Posterior vena cava (tissue), 2 donors: ENCODE measurements around the gene OR10S1. TPM values are rescaled to one million over a fixed set of nuclear protein-coding genes. Genes with fewer than 3 reads are reported as not detected.
"Not testable (repeated sequence)": the region's sequence is repeated elsewhere in the genome, so short reads cannot be mapped to it uniquely, and the experiment has no call there.

Experiments
- DNase-seq: peaks from one replicate; pipeline ENCODE4 v3.0.0-alpha.2; 2020; ENCODE audit warnings: low spot score
- intact Hi-C, 2 donors: fragments of 100-400 bp; cut with DNase I; formaldehyde crosslinking; loops; one replicate each; pipeline versions ENCODE4 v1.14.1 to v1.14.2; 2022 to 2023
- long read RNA-seq, 2 donors: library from polyadenylated mRNA; unstranded; transcript quantifications; one replicate each; pipeline ENCODE4 v2.0.0, GENCODE V29; 2020 to 2021
- total RNA-seq, 2 donors: library from RNA; stranded (reverse); fragmentation: NEBNext Ultra II Directional; extraction: Animal tissue kit (Norgen Biotek cat#: 25700); gene quantifications; one replicate each; pipeline ENCODE4 v1.2.1, GENCODE V29; 2021
- donor health status: DM: yes; HTN: yes; CAD: no.
- donor health status: DM: yes; HTN: yes; CAD: no.

Gene OR10S1
- total RNA-seq = not detected
- long read RNA-seq, donor 1 = 0 reads
- long read RNA-seq, donor 2 = 0 reads

GRCh38 chr11:123977731-123978347 is at the start of gene OR10S1:
TSS of gene OR10S1 (minus strand) at chr11:123977781. CDS start at chr11:123977664, 117 bp downstream.
- intact Hi-C loops = no loop called here
- no peak for DNase-seq

- DNase-seq = no peak
- intact Hi-C loops = no loop called here
These were observed 48.9 kb upstream of the OR10S1 start, which contains the start of gene OR10G8 for GRCh38 chr11:124026498-124026897. TSS of gene OR10G8 (plus strand) at chr11:124026798. CDS start at chr11:124029623, 2,825 bp downstream.

GRCh38 chr11:124015837-124016236 is 38.3 kb upstream of the OR10S1 start:
- DNase-seq, intact Hi-C loops: not testable (repeated sequence)

GRCh38 chr11:124012697-124013096 is 35.1 kb upstream of the OR10S1 start, which contains the start of gene OR10G4:
TSS of gene OR10G4 (plus strand) at chr11:124012997. CDS start at chr11:124015575, 2,578 bp downstream.
- intact Hi-C loops = no loop called here
- DNase-seq = no peak

GRCh38 chr11:123995119-123995518 is 17.5 kb upstream of the OR10S1 start, which contains the start of gene OR10G6:
TSS of gene OR10G6 (minus strand) at chr11:123995161. CDS start at chr11:123995161, 0 bp downstream.
- DNase-seq = no peak
- intact Hi-C loops = no loop called here

- no peak for DNase-seq
- intact Hi-C loops = no loop called here
These were observed 1.7 kb upstream of the OR10S1 start for GRCh38 chr11:123979311-123979710.

GRCh38 chr11:123976770-123977560 is 616 bp downstream of the OR10S1 start:
- DNase-seq = no peak
- intact Hi-C loops = no loop called here

- intact Hi-C loops = no loop called here
These were observed 3.8 kb downstream of the OR10S1 start for GRCh38 chr11:123973816-123974215.

GRCh38 chr11:123956752-123957151 is 20.8 kb downstream of the OR10S1 start:
- no peak for DNase-seq
- intact Hi-C loops = no loop called here

More at GRCh38 chr11:123973816-123974215, 3.8 kb downstream of the OR10S1 start:
- no peak for DNase-seq

GRCh38 chr11:123945132-123945531 is 32.4 kb downstream of the OR10S1 start:
- intact Hi-C loops = no loop called here
- no peak for DNase-seq

- no peak for DNase-seq
- intact Hi-C loops = no loop called here
These were observed 33.8 kb downstream of the OR10S1 start, which contains the start of gene OR6T1 for GRCh38 chr11:123943738-123944137. TSS of gene OR6T1 (minus strand) at chr11:123943838. CDS start at chr11:123943838, 0 bp downstream.

GRCh38 chr11:123942413-123942812 is 35.2 kb downstream of the OR10S1 start:
- intact Hi-C loops = no loop called here
- no peak for DNase-seq

GRCh38 chr11:123939317-123939716 is 38.3 kb downstream of the OR10S1 start, which contains the start of gene OR4D5:
TSS of gene OR4D5 (plus strand) at chr11:123939617. CDS start at chr11:123939617, 0 bp downstream.
- intact Hi-C loops = no loop called here
- no peak for DNase-seq

Other genes with a start within 250 kb of the OR10S1 start
- gene ZNF202, start 236.1 kb downstream of the OR10S1 start, total RNA-seq = 1 to 10 TPM; 6.2 to 6.4 TPM
- not detected for gene OR6X1, start 223.3 kb downstream of the OR10S1 start, total RNA-seq
- not detected for gene OR6M1, start 171.4 kb downstream of the OR10S1 start, total RNA-seq
- not detected for gene TMEM225, start 92.1 kb downstream of the OR10S1 start, total RNA-seq
- gene OR8D4, start 75.6 kb downstream of the OR10S1 start, total RNA-seq = not detected
- gene OR4D5, start 38.2 kb downstream of the OR10S1 start, total RNA-seq = not detected
- not detected for gene OR6T1, start 33.9 kb downstream of the OR10S1 start, total RNA-seq
- not detected for gene OR10G6, start 17.4 kb upstream of the OR10S1 start, total RNA-seq
- gene OR10G4, start 35.2 kb upstream of the OR10S1 start, total RNA-seq = not detected
- not detected for gene OR10G9, start 45.2 kb upstream of the OR10S1 start, total RNA-seq
- gene OR10G8, start 49.0 kb upstream of the OR10S1 start, total RNA-seq = not detected
- not detected for gene OR10G7, start 63.5 kb upstream of the OR10S1 start, total RNA-seq
- 10 to 100 TPM; 15.1 to 22.0 TPM for gene VWA5A, start 137.7 kb upstream of the OR10S1 start, total RNA-seq
- gene OR10D3, start 205.6 kb upstream of the OR10S1 start, total RNA-seq = not detected